Fibroblast of lung (primary cell): ENCODE data around the gene NAV3. TPM values are rescaled to one million over a fixed set of nuclear protein-coding genes. Genes with fewer than 3 reads are reported as not detected.
A peak's percentile ranks its signal among the peaks of the same experiment; 100 is the strongest.

ENCODE experiments used
- DNase-seq, 2 donors: peaks; one replicate each; pipeline versions ENCODE4 v3.0.0 to v3.0.0-alpha.2; 2010; ENCODE audit warnings: low read depth in 2 of 2
- H2AFZ ChIP-seq: 2 replicates; pipeline ENCODE4 v1.5.1; 2012; ENCODE audit warnings: low read length, control low read depth, inconsistent platforms
- H3K27ac ChIP-seq: 2 replicates; pipeline ENCODE4 v1.5.1; 2011; ENCODE audit warnings: low read length, control low read depth; ENCODE audit not compliant: insufficient read depth
- H3K27me3 ChIP-seq: 2 replicates; pipeline ENCODE4 v1.5.1; 2011; ENCODE audit warnings: mild to moderate bottlenecking, low read length; ENCODE audit not compliant: control insufficient read depth, insufficient read depth
- H3K36me3 ChIP-seq: 2 replicates; pipeline ENCODE4 v1.5.1; 2011; ENCODE audit warnings: low read length; ENCODE audit not compliant: control insufficient read depth, insufficient read depth
- H3K4me1 ChIP-seq: 2 replicates; pipeline ENCODE4 v1.5.1; 2011; ENCODE audit warnings: low read length; ENCODE audit not compliant: control insufficient read depth, insufficient read depth; ENCODE audit errors: extremely low read depth
- H3K4me2 ChIP-seq: 2 replicates; pipeline ENCODE4 v1.5.1; 2011; ENCODE audit warnings: low read length, control low read depth; ENCODE audit not compliant: insufficient read depth; ENCODE audit errors: extremely low read depth
- H3K4me3 ChIP-seq, 4 experiments: fragments of 200-600 bp in 1 of 4; sonication (generic) in 1 of 4; replicated peaks in 1 of 4; 2 replicates each; pipeline ENCODE4 v1.5.1; 2011 to 2016; ENCODE audit warnings: low read length in 4 of 4, low read depth in 3 of 4, mild to moderate bottlenecking in 3 of 4, control low read depth in 2 of 4, inconsistent platforms in 1 of 4, mixed read lengths in 1 of 4; ENCODE audit not compliant: insufficient read depth in 1 of 4; ENCODE audit errors: control extremely low read depth in 1 of 4
- H3K79me2 ChIP-seq: 2 replicates; pipeline ENCODE4 v1.5.1; 2012; ENCODE audit warnings: mild to moderate bottlenecking, low read length, inconsistent platforms; ENCODE audit not compliant: control insufficient read depth, insufficient read depth
- H3K9ac ChIP-seq: 2 replicates; pipeline ENCODE4 v1.5.1; 2011; ENCODE audit warnings: mild to moderate bottlenecking, low read length, control low read depth; ENCODE audit not compliant: insufficient read depth
- H3K9me3 ChIP-seq: 2 replicates; pipeline ENCODE4 v1.5.1; 2012; ENCODE audit warnings: low read depth, low read length; ENCODE audit not compliant: control insufficient read depth, insufficient read depth
- H4K20me1 ChIP-seq: 2 replicates; pipeline ENCODE4 v1.5.1; 2011; ENCODE audit warnings: low read length; ENCODE audit not compliant: control insufficient read depth, insufficient read depth; ENCODE audit errors: extremely low read depth
- CTCF ChIP-seq, 2 donors: IDR thresholded peaks in 1 of 2; conservative IDR thresholded peaks in 1 of 2; 1 replicate in 1 of 2; 2 replicates in 1 of 2; pipeline ENCODE4 v1.5.1; 2011 to 2012; ENCODE audit warnings: low read length in 2 of 2, control low read depth in 1 of 2, inconsistent platforms in 1 of 2, low read depth in 1 of 2, mild to moderate bottlenecking in 1 of 2
- EZH2 ChIP-seq: IDR thresholded peaks from 2 replicates; pipeline ENCODE4 v1.5.1; 2012; ENCODE audit warnings: low read length, control low read depth, mild to moderate bottlenecking; ENCODE audit errors: missing control alignments
- polyA plus RNA-seq, 2 donors: library from polyadenylated mRNA; depleted of rRNA in 1 of 2; stranded (reverse) in 1 of 2; unstranded in 1 of 2; fragments of >200 nt; gene quantifications; 2 replicates each; pipeline ENCODE4 v1.2.1, GENCODE V29; 2011 to 2012; ENCODE audit warnings: missing spikeins in 1 of 2
- total RNA-seq: library from RNA; depleted of rRNA; stranded (reverse); fragments of >200 nt; gene quantifications from 2 replicates; pipeline ENCODE4 v1.2.1, GENCODE V29; 2014

Gene NAV3
- total and polyA plus RNA-seq, 2 donors (not counting 1 experiment from before 2014, with no cell fraction given): 30.8 to 60.6 TPM

DNA sequence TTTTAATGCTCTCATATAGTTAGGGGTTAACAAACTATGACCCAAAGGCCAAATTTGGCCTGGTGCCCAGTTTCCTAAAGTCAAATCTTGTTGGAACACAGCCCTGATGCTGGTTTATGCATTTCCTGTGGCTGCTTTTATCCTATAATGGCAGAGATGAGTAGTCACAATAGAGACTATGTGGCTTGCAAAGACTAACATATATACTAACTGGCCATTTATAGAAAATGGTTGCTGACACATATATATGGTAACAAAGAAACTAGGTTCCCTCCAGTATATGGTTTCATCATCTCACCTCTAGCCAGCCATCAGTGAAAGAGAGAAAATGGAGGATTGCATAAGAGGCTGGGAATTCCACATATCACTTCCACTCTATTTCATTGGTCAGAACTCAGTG, 10.8 kb downstream of the NAV3 start:
- Histone ChIP-seq H3K4me1 (no peaks in the 10 kb centered on the region), H3K9ac (no peak overlapping the region), H3K4me2 (no peak overlapping the region), H3K27me3 (no peaks in the 10 kb centered on the region), H3K79me2 (no peaks in the 10 kb centered on the region), H4K20me1 (no peaks in the 10 kb centered on the region), H3K9me3 (no peaks in the 10 kb centered on the region), H2AFZ (no peak overlapping the region), H3K36me3 (no peaks in the 10 kb centered on the region), H3K27ac (no peak overlapping the region), H3K4me3 (no peak overlapping the region)
- TF ChIP-seq CTCF (conservative IDR thresholded peaks at IDR 0.05 in 1 of 2, IDR thresholded peaks at IDR 0.05 in 1 of 2; ENCODE audit: low read depth in 1 of 2, low read length in 2 of 2) (no peak), EZH2 (no peak)
- no peak for DNase-seq

DNA sequence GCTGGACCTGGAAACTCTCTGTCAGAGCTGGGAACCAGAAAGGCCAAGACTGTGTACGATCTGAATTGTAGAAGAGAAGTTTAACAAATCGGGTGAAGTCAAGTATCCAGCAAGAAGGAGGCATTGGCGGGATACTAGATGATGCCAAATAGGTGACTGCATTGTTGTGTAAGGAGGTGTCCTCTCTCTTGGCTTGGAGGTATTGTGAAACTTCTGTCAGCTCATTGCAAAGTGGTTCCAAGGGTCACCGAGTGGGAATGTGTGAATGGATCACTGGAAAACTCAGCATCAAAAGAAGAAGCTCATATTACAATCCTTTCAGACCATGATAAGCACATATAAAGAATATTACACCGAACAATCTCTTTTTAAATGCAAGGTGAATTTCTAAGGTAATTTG, 11.7 kb downstream of the NAV3 start:
- no peak for TF ChIP-seq EZH2
- no peak for TF ChIP-seq CTCF (conservative IDR thresholded peaks at IDR 0.05 in 1 of 2, IDR thresholded peaks at IDR 0.05 in 1 of 2; ENCODE audit: low read depth in 1 of 2, low read length in 2 of 2)
- Histone ChIP-seq H3K9me3 (no peaks in the 10 kb centered on the region), H2AFZ (no peak overlapping the region), H3K4me2 (no peak overlapping the region), H3K4me1 (no peaks in the 10 kb centered on the region), H3K79me2 (no peaks in the 10 kb centered on the region), H3K4me3 (no peak overlapping the region), H3K27me3 (no peaks in the 10 kb centered on the region), H3K9ac (no peak overlapping the region), H4K20me1 (no peaks in the 10 kb centered on the region), H3K27ac (no peak overlapping the region), H3K36me3 (no peaks in the 10 kb centered on the region)
- DNase-seq: peak in 1 of 2 donors; percentile 52

- peak; percentile 43 to 85 for DNase-seq
- H3K79me2 ChIP-seq: no peaks in the 10 kb centered on the region
- H3K27ac ChIP-seq: no peak overlapping the region
- TF ChIP-seq CTCF (conservative IDR thresholded peaks at IDR 0.05 in 1 of 2, IDR thresholded peaks at IDR 0.05 in 1 of 2; ENCODE audit: low read depth in 1 of 2, low read length in 2 of 2): no peak
- no peak for TF ChIP-seq EZH2
- no peak overlapping the region for H3K4me3 ChIP-seq
- no peaks in the 10 kb centered on the region for H3K9me3 ChIP-seq
- no peaks in the 10 kb centered on the region for H4K20me1 ChIP-seq
- no peaks in the 10 kb centered on the region for H3K27me3 ChIP-seq
- no peak overlapping the region for H3K9ac ChIP-seq
- no peaks in the 10 kb centered on the region for H3K36me3 ChIP-seq
- no peak overlapping the region for H3K4me2 ChIP-seq
- no peak overlapping the region for H2AFZ ChIP-seq
- H3K4me1 ChIP-seq: no peaks in the 10 kb centered on the region
Measured at GRCh38 chr12:77845831-77846230, 15.1 kb downstream of the NAV3 start.
